HepG2 (cell line): Measurements from ENCODE around the gene ZSWIM5. TPM values are rescaled to one million over a fixed set of nuclear protein-coding genes. Genes with fewer than 3 reads are reported as not detected.

Source experiments
- ATF2 ChIP-seq: sonication (generic); formaldehyde crosslinking; IDR thresholded peaks from 2 replicates; pipeline ENCODE4 v1.4.0; 2020; ENCODE audit warnings: missing genetic modification reagents
- HNF4G ChIP-seq, 2 experiments: sonication (generic) in 1 of 2; formaldehyde crosslinking in 1 of 2; IDR thresholded peaks; 2 replicates each; pipeline versions ENCODE4 v1.4.0 to v1.6.1; 2011 to 2020; ENCODE audit warnings: borderline replicate concordance in 2 of 2, low read depth in 2 of 2, mild to moderate bottlenecking in 2 of 2, low read length in 1 of 2, missing genetic modification reagents in 1 of 2, moderate library complexity in 1 of 2
- NCOA2 ChIP-seq: sonication (generic); formaldehyde crosslinking; IDR thresholded peaks from 2 replicates; pipeline ENCODE4 v1.8.0; 2022; ENCODE audit warnings: inconsistent platforms
- PRDM15 ChIP-seq: sonication (generic); formaldehyde crosslinking; IDR thresholded peaks from 2 replicates; pipeline ENCODE4 v1.4.0; 2020; ENCODE audit warnings: missing genetic modification reagents
- RARG ChIP-seq: sonication (generic); formaldehyde crosslinking; IDR thresholded peaks from 2 replicates; pipeline ENCODE4 v1.4.0; 2020; ENCODE audit warnings: low read depth, mild to moderate bottlenecking, missing genetic modification reagents
- RBM22 ChIP-seq: fragments of 200-400 bp; formaldehyde crosslinking; optimal IDR thresholded peaks from 2 replicates; pipeline ENCODE3; 2017; ENCODE audit warnings: mild to moderate bottlenecking, low read length, moderate library complexity
- REL ChIP-seq: sonication (generic); formaldehyde crosslinking; conservative IDR thresholded peaks from 2 replicates; pipeline ENCODE4 v1.8.0; 2022; ENCODE audit warnings: mild to moderate bottlenecking, missing genetic modification reagents, moderate library complexity
- TBX3 ChIP-seq: fragments of 450-650 bp; IDR thresholded peaks from 2 replicates; pipeline ENCODE4 v1.6.1; 2017; ENCODE audit warnings: antibody characterized with exemption, mild to moderate bottlenecking, inconsistent platforms, borderline replicate concordance
- TIGD3 ChIP-seq: sonication (generic); formaldehyde crosslinking; IDR thresholded peaks from 2 replicates; pipeline ENCODE4 v1.5.1; 2020; ENCODE audit warnings: mild to moderate bottlenecking, missing genetic modification reagents, borderline replicate concordance
- ZBTB14 ChIP-seq: sonication (generic); formaldehyde crosslinking; IDR thresholded peaks from 2 replicates; pipeline ENCODE4 v1.4.0; 2020; ENCODE audit warnings: missing genetic modification reagents
- ZBTB2 ChIP-seq: sonication (generic); formaldehyde crosslinking; IDR thresholded peaks from 2 replicates; pipeline ENCODE4 v1.8.0; 2022; ENCODE audit warnings: low read depth, missing genetic modification reagents
- ZBTB25 ChIP-seq: IDR thresholded peaks from 2 replicates; pipeline ENCODE4 v1.6.1; 2018; ENCODE audit warnings: missing genetic modification reagents
- ZFP91 ChIP-seq: sonication (generic); formaldehyde crosslinking; IDR thresholded peaks from 2 replicates; pipeline ENCODE4 v1.9.0; 2022; ENCODE audit warnings: missing genetic modification reagents, mild to moderate bottlenecking, borderline replicate concordance
- ZNF256 ChIP-seq: sonication (generic); formaldehyde crosslinking; conservative IDR thresholded peaks from 2 replicates; pipeline ENCODE4 v1.4.0; 2020; ENCODE audit warnings: missing genetic modification reagents
- ZNF337 ChIP-seq: sonication (generic); formaldehyde crosslinking; IDR thresholded peaks from 2 replicates; pipeline ENCODE4 v1.5.1; 2020; ENCODE audit warnings: missing genetic modification reagents, low read depth, mild to moderate bottlenecking, borderline replicate concordance
- ZNF367 ChIP-seq: sonication (generic); formaldehyde crosslinking; IDR thresholded peaks from 2 replicates; pipeline ENCODE4 v1.4.0; 2020; ENCODE audit warnings: missing genetic modification reagents, borderline replicate concordance
- ZSCAN22 ChIP-seq: sonication (generic); formaldehyde crosslinking; IDR thresholded peaks from 2 replicates; pipeline ENCODE4 v1.4.0; 2020; ENCODE audit warnings: mild to moderate bottlenecking, missing genetic modification reagents
- polyA plus RNA-seq, 8 experiments: library from polyadenylated mRNA; depleted of rRNA in 3 of 8; stranded (reverse) in 7 of 8; unstranded in 1 of 8; fragments of >200 nt; fragmentation: Illumina TruSeq in 4 of 8; extraction: Trizol in 4 of 8; gene quantifications; 2 replicates each; pipeline versions ENCODE4 v1.2.1 to v1.2.3, GENCODE V29; 2011 to 2016; ENCODE audit warnings: low read depth in 4 of 8, missing spikeins in 1 of 8, mixed read lengths in 1 of 8; ENCODE audit not compliant: insufficient read depth in 1 of 8
- total RNA-seq, 5 experiments: library from RNA; depleted of rRNA; stranded (reverse); fragments of >200 nt; fragmentation: Illumina TruSeq; extraction: Trizol; gene quantifications; 2 replicates each; pipeline ENCODE4 v1.2.3, GENCODE V29; 2016; ENCODE audit warnings: low read depth in 1 of 5

The ZSWIM5 gene
- total and polyA plus RNA-seq, 2 of the 13 experiments (the other 11 are each of a cell fraction or from before 2014, with no cell fraction given) = 11.0 to 20.6 TPM

GRCh38 chr1:45172005-45172404, 34.4 kb downstream of the ZSWIM5 start (continued):
- TF ChIP-seq ZBTB25 (CRISPR knock-in tag) = peak; percentile 81
- TF ChIP-seq HNF4G (IDR thresholded peaks at IDR 0.05; ENCODE audit: borderline replicate concordance, low read depth, low read length) = peak; percentile 29; the same call in 1 of the 2 replicates
- no peak for TF ChIP-seq HNF4G (CRISPR knock-in tag; IDR thresholded peaks at IDR 0.05; ENCODE audit: borderline replicate concordance, low read depth)
- TF ChIP-seq REL = no peak
- no peak for TF ChIP-seq ZBTB2 (CRISPR knock-in tag)
- TF ChIP-seq TBX3 = peak; percentile 98
- no peak for TF ChIP-seq ZBTB14 (CRISPR knock-in tag)
- no peak for TF ChIP-seq RBM22
- peak; percentile 95 for TF ChIP-seq NCOA2 (CRISPR knock-in tag)
- TF ChIP-seq ATF2 = peak; percentile 81
- no peak for TF ChIP-seq PRDM15 (CRISPR knock-in tag)
- no peak for TF ChIP-seq ZNF337
- TF ChIP-seq ZNF367 = no peak
- no peak for TF ChIP-seq ZFP91 (CRISPR knock-in tag)
- no peak for TF ChIP-seq RARG (CRISPR knock-in tag)
- no peak for TF ChIP-seq TIGD3 (CRISPR knock-in tag)
- no peak for TF ChIP-seq ZNF256 (CRISPR knock-in tag)
- TF ChIP-seq ZSCAN22 = no peak
